GM12878 (cell line): ENCODE data around the gene ZNF133. TPM values are rescaled to one million over a fixed set of nuclear protein-coding genes. Genes with fewer than 3 reads are reported as not detected.

Experiments used
- ASH2L ChIP-seq: fragments of 300-600, 200-600 bp; sonication (generic); IDR thresholded peaks from 2 replicates; pipeline ENCODE4 v1.6.1; 2017; ENCODE audit warnings: low read depth, mild to moderate bottlenecking, borderline replicate concordance
- CUX1 ChIP-seq: IDR thresholded peaks from 2 replicates; pipeline ENCODE4 v1.6.1; 2012; ENCODE audit warnings: improper control_type of control experiment, low read depth, low read length; ENCODE audit not compliant: insufficient replicate concordance
- GABPA ChIP-seq: IDR thresholded peaks from 2 replicates; pipeline ENCODE4 v1.6.1; 2014; ENCODE audit warnings: antibody characterized with exemption, low read depth, mild to moderate bottlenecking, inconsistent platforms
- GATAD2B ChIP-seq: fragments of 450-650 bp; conservative IDR thresholded peaks from 2 replicates; pipeline ENCODE4 v1.6.1; 2017; ENCODE audit warnings: low read depth, mild to moderate bottlenecking, moderate library complexity
- HDGF ChIP-seq: fragments of 450-650 bp; IDR thresholded peaks from 2 replicates; pipeline ENCODE4 v1.6.1; 2016; ENCODE audit warnings: antibody characterized with exemption
- MYC ChIP-seq: IDR thresholded peaks from 2 replicates; pipeline ENCODE4 v1.6.1; 2011; ENCODE audit warnings: mild to moderate bottlenecking, low read length, moderate library complexity, inconsistent platforms; ENCODE audit not compliant: insufficient read depth, insufficient replicate concordance, insufficient read length, severe bottlenecking
- RCOR1 ChIP-seq: conservative IDR thresholded peaks from 2 replicates; pipeline ENCODE4 v1.6.1; 2012; ENCODE audit warnings: low read depth, low read length, improper control_type of control experiment
- SMAD5 ChIP-seq: IDR thresholded peaks from 2 replicates; pipeline ENCODE4 v1.6.1; 2016; ENCODE audit warnings: antibody characterized with exemption, low read depth
- SREBF1 ChIP-seq: IDR thresholded peaks from 2 replicates; pipeline ENCODE4 v1.6.1; 2012; ENCODE audit warnings: mild to moderate bottlenecking, low read length
- SRF ChIP-seq, 2 experiments: IDR thresholded peaks; 2 replicates each; pipeline ENCODE4 v1.6.1; 2011; ENCODE audit warnings: low read depth in 2 of 2, low read length in 2 of 2, mild to moderate bottlenecking in 1 of 2, moderate library complexity in 1 of 2
- ZZZ3 ChIP-seq: IDR thresholded peaks from 2 replicates; pipeline ENCODE4 v1.6.1; 2011; ENCODE audit warnings: low read depth; ENCODE audit not compliant: control insufficient read depth, insufficient read length
- polyA plus RNA-seq, 11 experiments: library from polyadenylated mRNA; depleted of rRNA in 4 of 11; unstranded in 6 of 11; stranded (reverse) in 5 of 11; fragments of >200 nt; fragmentation: Nextera tagmentation in 4 of 11; fragmentation: Illumina TruSeq in 1 of 11; extraction: Ambion mirVana in 4 of 11; extraction: Trizol in 1 of 11; gene quantifications; 1 replicate in 1 of 11; 2 replicates in 10 of 11; pipeline versions ENCODE4 v1.2.1 to v1.2.3, GENCODE V29; 2011 to 2016; ENCODE audit warnings: inconsistent platforms in 2 of 11, missing spikeins in 2 of 11, low read depth in 1 of 11
- total RNA-seq, 4 experiments: library from RNA; depleted of rRNA in 3 of 4; stranded (reverse); fragments of >200 nt in 3 of 4; fragmentation: Illumina TruSeq in 1 of 4; extraction: Trizol in 1 of 4; gene quantifications; 2 replicates each; pipeline versions ENCODE4 v1.2.1 to v1.2.3, GENCODE V29; 2013 to 2021
- TF ChIP-seq, protein P1 (sequence below): fragments of 150-350 bp; IDR thresholded peaks from 2 replicates; pipeline ENCODE4 v1.6.1; 2016; ENCODE audit warnings: low read depth, low read length
- TF ChIP-seq, protein P2 (sequence below): fragments of 450-650 bp; IDR thresholded peaks from 2 replicates; pipeline ENCODE4 v1.6.1; 2014; ENCODE audit warnings: mild to moderate bottlenecking
- TF ChIP-seq, protein P3 (sequence below): fragments of 450-650 bp; IDR thresholded peaks from 2 replicates; pipeline ENCODE4 v1.6.1; 2018; ENCODE audit warnings: mild to moderate bottlenecking, low read depth, moderate library complexity; ENCODE audit not compliant: partially characterized antibody

Gene ZNF133
- total and polyA plus RNA-seq, 10 of the 15 experiments (the other 5 are each of a cell fraction or from before 2014, with no cell fraction given) = 2.0 to 9.3 (median 7.3) TPM

GRCh38 chr20:18287915-18288748, at the start of gene ZNF133 (continued):
- TF ChIP-seq, protein P1, sequence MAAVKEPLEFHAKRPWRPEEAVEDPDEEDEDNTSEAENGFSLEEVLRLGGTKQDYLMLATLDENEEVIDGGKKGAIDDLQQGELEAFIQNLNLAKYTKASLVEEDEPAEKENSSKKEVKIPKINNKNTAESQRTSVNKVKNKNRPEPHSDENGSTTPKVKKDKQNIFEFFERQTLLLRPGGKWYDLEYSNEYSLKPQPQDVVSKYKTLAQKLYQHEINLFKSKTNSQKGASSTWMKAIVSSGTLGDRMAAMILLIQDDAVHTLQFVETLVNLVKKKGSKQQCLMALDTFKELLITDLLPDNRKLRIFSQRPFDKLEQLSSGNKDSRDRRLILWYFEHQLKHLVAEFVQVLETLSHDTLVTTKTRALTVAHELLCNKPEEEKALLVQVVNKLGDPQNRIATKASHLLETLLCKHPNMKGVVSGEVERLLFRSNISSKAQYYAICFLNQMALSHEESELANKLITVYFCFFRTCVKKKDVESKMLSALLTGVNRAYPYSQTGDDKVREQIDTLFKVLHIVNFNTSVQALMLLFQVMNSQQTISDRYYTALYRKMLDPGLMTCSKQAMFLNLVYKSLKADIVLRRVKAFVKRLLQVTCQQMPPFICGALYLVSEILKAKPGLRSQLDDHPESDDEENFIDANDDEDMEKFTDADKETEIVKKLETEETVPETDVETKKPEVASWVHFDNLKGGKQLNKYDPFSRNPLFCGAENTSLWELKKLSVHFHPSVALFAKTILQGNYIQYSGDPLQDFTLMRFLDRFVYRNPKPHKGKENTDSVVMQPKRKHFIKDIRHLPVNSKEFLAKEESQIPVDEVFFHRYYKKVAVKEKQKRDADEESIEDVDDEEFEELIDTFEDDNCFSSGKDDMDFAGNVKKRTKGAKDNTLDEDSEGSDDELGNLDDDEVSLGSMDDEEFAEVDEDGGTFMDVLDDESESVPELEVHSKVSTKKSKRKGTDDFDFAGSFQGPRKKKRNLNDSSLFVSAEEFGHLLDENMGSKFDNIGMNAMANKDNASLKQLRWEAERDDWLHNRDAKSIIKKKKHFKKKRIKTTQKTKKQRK = no peak
- TF ChIP-seq, protein P2, sequence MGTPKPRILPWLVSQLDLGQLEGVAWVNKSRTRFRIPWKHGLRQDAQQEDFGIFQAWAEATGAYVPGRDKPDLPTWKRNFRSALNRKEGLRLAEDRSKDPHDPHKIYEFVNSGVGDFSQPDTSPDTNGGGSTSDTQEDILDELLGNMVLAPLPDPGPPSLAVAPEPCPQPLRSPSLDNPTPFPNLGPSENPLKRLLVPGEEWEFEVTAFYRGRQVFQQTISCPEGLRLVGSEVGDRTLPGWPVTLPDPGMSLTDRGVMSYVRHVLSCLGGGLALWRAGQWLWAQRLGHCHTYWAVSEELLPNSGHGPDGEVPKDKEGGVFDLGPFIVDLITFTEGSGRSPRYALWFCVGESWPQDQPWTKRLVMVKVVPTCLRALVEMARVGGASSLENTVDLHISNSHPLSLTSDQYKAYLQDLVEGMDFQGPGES = 0 out of 2 replicates have a peak, but pooled peaks have one; percentile 39
- TF ChIP-seq RCOR1 (no peak), SMAD5 (peak; percentile 74), MYC (no peak), GABPA (peak; percentile 99), CUX1 (no peak), HDGF (no peak; the same call in 1 of the 2 replicates), ASH2L (no peak), ZZZ3 (no peak), GATAD2B (no peak), SRF (IDR thresholded peaks at IDR 0.05; ENCODE audit: low read depth in 2 of 2, low read length in 2 of 2) (peak; percentile 24 to 89), SREBF1 (peak; percentile 75; the same call in 1 of the 2 replicates)
- TF ChIP-seq, protein P3, sequence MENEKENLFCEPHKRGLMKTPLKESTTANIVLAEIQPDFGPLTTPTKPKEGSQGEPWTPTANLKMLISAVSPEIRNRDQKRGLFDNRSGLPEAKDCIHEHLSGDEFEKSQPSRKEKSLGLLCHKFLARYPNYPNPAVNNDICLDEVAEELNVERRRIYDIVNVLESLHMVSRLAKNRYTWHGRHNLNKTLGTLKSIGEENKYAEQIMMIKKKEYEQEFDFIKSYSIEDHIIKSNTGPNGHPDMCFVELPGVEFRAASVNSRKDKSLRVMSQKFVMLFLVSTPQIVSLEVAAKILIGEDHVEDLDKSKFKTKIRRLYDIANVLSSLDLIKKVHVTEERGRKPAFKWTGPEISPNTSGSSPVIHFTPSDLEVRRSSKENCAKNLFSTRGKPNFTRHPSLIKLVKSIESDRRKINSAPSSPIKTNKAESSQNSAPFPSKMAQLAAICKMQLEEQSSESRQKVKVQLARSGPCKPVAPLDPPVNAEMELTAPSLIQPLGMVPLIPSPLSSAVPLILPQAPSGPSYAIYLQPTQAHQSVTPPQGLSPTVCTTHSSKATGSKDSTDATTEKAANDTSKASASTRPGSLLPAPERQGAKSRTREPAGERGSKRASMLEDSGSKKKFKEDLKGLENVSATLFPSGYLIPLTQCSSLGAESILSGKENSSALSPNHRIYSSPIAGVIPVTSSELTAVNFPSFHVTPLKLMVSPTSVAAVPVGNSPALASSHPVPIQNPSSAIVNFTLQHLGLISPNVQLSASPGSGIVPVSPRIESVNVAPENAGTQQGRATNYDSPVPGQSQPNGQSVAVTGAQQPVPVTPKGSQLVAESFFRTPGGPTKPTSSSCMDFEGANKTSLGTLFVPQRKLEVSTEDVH = peak; percentile 94
